Mucosa of descending colon (tissue), 3 donors: Measurements from ENCODE around the gene STEAP3. TPM values are rescaled to one million over a fixed set of nuclear protein-coding genes. Genes with fewer than 3 reads are reported as not detected.

ENCODE experiments used
- ATAC-seq: fragments of 200-7000 bp; cut with Tn5 transposase; one replicate; pipeline ENCODE4 v1.9.1; 2020; ENCODE audit warnings: mild to moderate bottlenecking, moderate library complexity
- DNase-seq, 3 donors: peaks; one replicate each; pipeline ENCODE4 v3.0.0-alpha.2; 2020
- H3K36me3 ChIP-seq: fragments of 200-600 bp; one replicate; pipeline ENCODE4 v1.8.0; 2021; ENCODE audit warnings: low read depth, mild to moderate bottlenecking
- H3K4me1 ChIP-seq: fragments of 200-600 bp; one replicate; pipeline ENCODE4 v1.8.0; 2021; ENCODE audit warnings: low read depth, mild to moderate bottlenecking
- H3K4me3 ChIP-seq: fragments of 200-600 bp; one replicate; pipeline ENCODE4 v1.8.0; 2021; ENCODE audit warnings: mild to moderate bottlenecking
- H3K9me3 ChIP-seq: fragments of 200-600 bp; one replicate; pipeline ENCODE4 v1.8.0; 2021; ENCODE audit warnings: mild to moderate bottlenecking
- CTCF ChIP-seq: fragments of 200-600 bp; IDR thresholded peaks from one replicate; pipeline ENCODE4 v1.8.0; 2022; ENCODE audit warnings: antibody characterized with exemption, mild to moderate bottlenecking
- intact Hi-C, 2 donors: fragments of 100-400 bp; cut with DNase I in 1 of 2; cut with micrococcal nuclease in 1 of 2; formaldehyde crosslinking; loops; one replicate each; pipeline versions ENCODE4 v1.11.0 to v1.11.1; 2022; cut with DNase I, micrococcal nuclease
- total RNA-seq, 3 donors: library from RNA; stranded (reverse); fragmentation: NEBNext Ultra II Directional in 2 of 3; extraction: Animal tissue kit (Norgen Biotek cat#: 25700) in 2 of 3; gene quantifications; one replicate each; pipeline versions ENCODE4 v1.2.1 to v1.2.4, GENCODE V29; 2021 to 2023
- donor health status: DM: no; HTN: no; CAD: no; lungs with moderate emphysema.
- donor health status: DM: no; HTN: no; CAD: no.
- donor health status: DM: no; HTN: yes; CAD: no.

STEAP3 gene
- total RNA-seq, 3 donors from 2014 or later, result 13.9 to 28.9 (median 15.3) TPM

GRCh38 chr2:119231975-119232665, 8.5 kb downstream of the STEAP3 start:
- TF ChIP-seq CTCF, result no peak
- no peaks in the 10 kb centered on the region for H3K36me3 ChIP-seq
- no peaks in the 10 kb centered on the region for H3K4me1 ChIP-seq
- no peak overlapping the region for H3K4me3 ChIP-seq
- intact Hi-C loops, result no loop called here
- DNase-seq, result no peak
- no peak for ATAC-seq
- H3K9me3 ChIP-seq, result no peaks in the 10 kb centered on the region

- H3K4me3 ChIP-seq, result no peak overlapping the region
- DNase-seq (no peak), ATAC-seq (no peak)
- intact Hi-C loops, result no loop called here
- H3K36me3 ChIP-seq, result no peaks in the 10 kb centered on the region
- TF ChIP-seq CTCF, result no peak
- no peaks in the 10 kb centered on the region for H3K9me3 ChIP-seq
- H3K4me1 ChIP-seq, result no peaks in the 10 kb centered on the region
Observed at GRCh38 chr2:119232666-119232993, 9.0 kb downstream of the STEAP3 start.

- intact Hi-C loops, result no loop called here
- no peak for ATAC-seq
- H3K4me1 ChIP-seq, result no peaks in the 10 kb centered on the region
- no peak for DNase-seq
- H3K4me3 ChIP-seq, result no peak overlapping the region
- H3K9me3 ChIP-seq, result no peaks in the 10 kb centered on the region
- no peak for TF ChIP-seq CTCF
- H3K36me3 ChIP-seq, result no peaks in the 10 kb centered on the region
Observed at GRCh38 chr2:119233326-119234020, 9.8 kb downstream of the STEAP3 start.

- no peaks in the 10 kb centered on the region for H3K9me3 ChIP-seq
- no peaks in the 10 kb centered on the region for H3K4me1 ChIP-seq
- ATAC-seq (peak; percentile 58), DNase-seq (peak in 1 of 3 donors; percentile 42)
- intact Hi-C loops, result no loop called here
- H3K36me3 ChIP-seq, result no peaks in the 10 kb centered on the region
- no peak overlapping the region for H3K4me3 ChIP-seq
- no peak for TF ChIP-seq CTCF
Observed at GRCh38 chr2:119234021-119235019, 10.7 kb downstream of the STEAP3 start.

- no peak for TF ChIP-seq CTCF
- intact Hi-C loops, result no loop called here
- Histone ChIP-seq H3K4me1 (peaks cover 10% of the 10 kb centered on the region), H3K9me3 (no peaks in the 10 kb centered on the region), H3K4me3 (no peak overlapping the region), H3K36me3 (no peaks in the 10 kb centered on the region)
- ATAC-seq, result no peak
- no peak for DNase-seq
Observed at GRCh38 chr2:119236796-119237195, 13.2 kb downstream of the STEAP3 start.
